IPS DF 6.9 (cell line): ENCODE results near the gene SGIP1.

ENCODE experiments used
- DNase-seq: peaks from one replicate; pipeline ENCODE4 v3.0.0-alpha.2; 2013; ENCODE audit warnings: low read depth, low spot score
- H3K27ac ChIP-seq: one replicate; pipeline ENCODE4 v1.5.1; 2013; ENCODE audit warnings: low read length, control low read depth
- H3K27me3 ChIP-seq: 2 replicates; pipeline ENCODE4 v1.6.1; 2013; ENCODE audit warnings: mild to moderate bottlenecking, low read length; ENCODE audit not compliant: control insufficient read depth, insufficient read depth
- H3K36me3 ChIP-seq: 2 replicates; pipeline ENCODE4 v1.6.1; 2013; ENCODE audit warnings: low read length; ENCODE audit not compliant: control insufficient read depth, insufficient read depth
- H3K4me1 ChIP-seq: 2 replicates; pipeline ENCODE4 v1.6.1; 2013; ENCODE audit warnings: low read length; ENCODE audit not compliant: control insufficient read depth, insufficient read depth
- H3K4me3 ChIP-seq: 2 replicates; pipeline ENCODE4 v1.5.1; 2013; ENCODE audit warnings: mild to moderate bottlenecking, low read length
- H3K9me3 ChIP-seq: 2 replicates; pipeline ENCODE4 v1.6.1; 2013; ENCODE audit warnings: low read length, inconsistent platforms; ENCODE audit not compliant: control insufficient read depth, insufficient read depth
- WGBS: extraction: QIAGEN DNeasy Blood & Tissue Kit; methylation state at CpG from one replicate; pipeline ENCODE4 v1.1.7; 2013; ENCODE audit warnings: mixed read lengths, missing lambda C conversion rate; ENCODE audit not compliant: insufficient read length, insufficient coverage; 5-methylcytosine and 5-hydroxymethylcytosine counted together

The SGIP1 gene

GRCh38 chr1:66692681-66693080, 158.7 kb downstream of the SGIP1 start:
- Histone ChIP-seq H3K4me3 (no peak overlapping the region), H3K9me3 (no peaks in the 10 kb centered on the region), H3K4me1 (peaks cover 1% of the 10 kb centered on the region), H3K36me3 (no peaks in the 10 kb centered on the region), H3K27ac (no peak overlapping the region), H3K27me3 (no peaks in the 10 kb centered on the region; the same call in 1 of the 2 replicates)
- WGBS, result no CpG with 5 or more reads among the region's 3 CpGs
- no peak for DNase-seq

- DNase-seq, result no peak
- Histone ChIP-seq H3K36me3 (no peaks in the 10 kb centered on the region), H3K9me3 (no peaks in the 10 kb centered on the region), H3K4me3 (no peak overlapping the region), H3K27me3 (no peaks in the 10 kb centered on the region; the same call in 1 of the 2 replicates), H3K4me1 (peaks cover 1% of the 10 kb centered on the region), H3K27ac (no peak overlapping the region)
Observed at GRCh38 chr1:66693856-66694255, 159.9 kb downstream of the SGIP1 start.

DNA sequence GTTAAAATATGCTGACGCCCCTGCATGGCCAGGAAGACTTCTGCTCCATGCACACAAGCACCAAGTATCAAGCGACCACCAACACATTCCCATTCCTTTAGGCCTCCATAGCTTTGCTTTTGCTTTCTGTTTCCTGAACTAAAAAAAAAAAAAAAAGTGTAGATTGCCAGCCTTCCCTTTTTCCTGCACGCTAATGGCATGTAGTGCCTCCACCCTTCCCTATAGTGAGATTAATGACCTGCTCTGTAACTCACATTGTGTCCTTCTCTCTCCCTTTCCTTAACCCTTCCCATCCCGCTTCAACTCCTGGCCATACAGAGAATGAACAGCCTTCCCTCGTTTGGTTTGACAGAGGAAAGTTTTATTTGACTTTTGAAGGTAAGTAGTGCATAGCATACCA, 161.2 kb downstream of the SGIP1 start:
- no CpG with 5 or more reads among the region's 5 CpGs for WGBS
- H3K4me3 ChIP-seq, result no peak overlapping the region
- no peak overlapping the region for H3K27ac ChIP-seq
- H3K27me3 ChIP-seq, result no peaks in the 10 kb centered on the region; the same call in 1 of the 2 replicates
- H3K9me3 ChIP-seq, result no peaks in the 10 kb centered on the region
- H3K4me1 ChIP-seq, result peaks cover 1% of the 10 kb centered on the region
- H3K36me3 ChIP-seq, result no peaks in the 10 kb centered on the region
- no peak for DNase-seq

DNA sequence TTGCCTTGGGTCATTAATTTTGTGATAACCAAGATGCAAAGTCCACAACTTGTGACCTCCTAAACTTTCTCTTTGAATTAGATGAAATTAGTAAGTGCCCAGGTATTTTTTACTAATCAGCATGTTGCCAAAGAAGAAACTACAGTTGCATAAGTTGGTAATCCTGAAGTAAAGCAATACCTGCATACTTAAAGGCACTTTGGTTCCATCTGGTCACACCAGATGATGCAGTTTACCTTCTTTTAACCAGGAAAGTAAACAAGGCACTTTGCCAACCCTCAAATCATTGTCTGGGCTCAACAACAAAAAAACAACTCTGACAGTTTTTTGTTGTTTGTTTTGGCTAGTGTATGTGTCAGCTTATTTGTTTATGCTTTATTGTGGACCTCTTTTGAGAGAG, 162.8 kb downstream of the SGIP1 start:
- H3K36me3 ChIP-seq, result no peaks in the 10 kb centered on the region
- peaks cover 1% of the 10 kb centered on the region for H3K4me1 ChIP-seq
- no peak overlapping the region for H3K27ac ChIP-seq
- no peak overlapping the region for H3K4me3 ChIP-seq
- no peaks in the 10 kb centered on the region for H3K9me3 ChIP-seq
- no peaks in the 10 kb centered on the region; the same call in 1 of the 2 replicates for H3K27me3 ChIP-seq
- no peak for DNase-seq

GRCh38 chr1:66699213-66699612, 165.3 kb downstream of the SGIP1 start:
- no CpG with 5 or more reads among the region's 5 CpGs for WGBS
- no peak for DNase-seq

DNA sequence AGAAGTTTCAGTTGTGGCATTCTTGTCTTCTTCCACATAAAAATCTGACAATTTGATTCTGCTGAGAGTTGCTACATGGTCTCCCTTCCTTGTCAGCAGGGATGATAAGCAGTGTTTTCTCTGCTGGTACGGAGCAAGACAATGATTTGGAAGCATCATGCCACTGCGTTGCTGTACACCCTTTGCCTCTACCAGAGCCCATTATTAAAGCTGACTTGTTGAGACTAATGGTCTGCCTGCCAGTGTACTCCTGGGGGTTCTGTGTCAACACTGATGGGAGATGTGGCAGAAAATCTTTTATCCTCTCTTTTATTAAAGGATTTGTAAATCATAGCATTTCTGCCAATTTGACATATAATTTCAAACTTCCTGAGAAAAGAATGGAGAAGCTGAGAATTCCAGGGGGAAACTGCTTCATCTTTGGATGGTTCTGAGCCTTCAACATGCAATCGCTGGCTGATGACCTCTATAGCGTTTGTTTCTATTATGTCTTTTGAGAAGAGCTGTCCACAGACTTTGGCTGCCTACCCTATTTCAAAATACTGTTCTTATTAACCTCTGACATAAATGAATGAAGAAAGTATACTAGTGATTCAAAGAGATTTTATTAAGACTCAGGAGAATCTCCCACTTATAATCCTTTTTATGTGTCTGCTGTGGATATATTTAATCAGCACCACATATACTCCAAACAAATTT, 170.4 kb downstream of the SGIP1 start:
- Histone ChIP-seq H3K4me3 (no peak overlapping the region), H3K9me3 (no peaks in the 10 kb centered on the region), H3K27me3 (no peaks in the 10 kb centered on the region), H3K36me3 (no peaks in the 10 kb centered on the region), H3K4me1 (no peaks in the 10 kb centered on the region), H3K27ac (no peak overlapping the region)
- WGBS, result no CpG with 5 or more reads among the region's 4 CpGs
- no peak for DNase-seq

More at GRCh38 chr1:66699213-66699612, 165.3 kb downstream of the SGIP1 start:
- H3K4me3 ChIP-seq, result no peak overlapping the region
- peaks cover 1% of the 10 kb centered on the region for H3K4me1 ChIP-seq
- H3K27me3 ChIP-seq, result no peaks in the 10 kb centered on the region; the same call in 1 of the 2 replicates
- H3K27ac ChIP-seq, result no peak overlapping the region
- no peaks in the 10 kb centered on the region for H3K36me3 ChIP-seq
- H3K9me3 ChIP-seq, result no peaks in the 10 kb centered on the region

DNA sequence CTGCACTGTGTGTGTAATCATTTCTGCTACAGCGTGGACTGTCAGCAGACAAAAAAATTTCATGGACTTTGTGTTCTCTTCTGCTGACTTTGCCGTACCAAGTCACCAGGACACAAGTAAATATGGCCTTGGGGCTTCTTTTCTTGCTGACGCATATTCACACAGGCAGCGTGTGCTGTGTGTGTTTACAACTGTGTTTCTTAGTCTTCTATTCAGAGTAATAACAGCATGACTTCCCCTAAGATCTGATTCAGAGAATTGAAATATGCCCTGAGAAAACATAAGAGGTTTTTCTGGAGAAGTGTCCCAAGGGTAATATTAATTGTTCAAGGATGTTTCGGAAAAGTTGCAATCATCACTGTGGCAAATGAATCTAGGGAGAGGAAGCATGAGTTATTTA, 171.2 kb downstream of the SGIP1 start:
- no peak for DNase-seq
- Histone ChIP-seq H3K4me3 (no peak overlapping the region), H3K27ac (no peak overlapping the region), H3K36me3 (no peaks in the 10 kb centered on the region), H3K27me3 (no peaks in the 10 kb centered on the region), H3K4me1 (no peaks in the 10 kb centered on the region), H3K9me3 (no peaks in the 10 kb centered on the region)
- WGBS, result no CpG with 5 or more reads among the region's 5 CpGs

- no peaks in the 10 kb centered on the region for H3K36me3 ChIP-seq
- no CpG with 5 or more reads among the region's 2 CpGs for WGBS
- no peaks in the 10 kb centered on the region for H3K4me1 ChIP-seq
- H3K27me3 ChIP-seq, result no peaks in the 10 kb centered on the region
- no peak for DNase-seq
- H3K4me3 ChIP-seq, result no peak overlapping the region
- no peak overlapping the region for H3K27ac ChIP-seq
- no peaks in the 10 kb centered on the region for H3K9me3 ChIP-seq
Observed at GRCh38 chr1:66711420-66711819, 177.5 kb downstream of the SGIP1 start.

- Histone ChIP-seq H3K4me1 (no peaks in the 10 kb centered on the region), H3K4me3 (no peak overlapping the region), H3K36me3 (no peaks in the 10 kb centered on the region), H3K9me3 (no peaks in the 10 kb centered on the region), H3K27ac (no peak overlapping the region), H3K27me3 (no peaks in the 10 kb centered on the region)
- no peak for DNase-seq
- no CpG with 5 or more reads among the region's 2 CpGs for WGBS
Observed at GRCh38 chr1:66712839-66713238, 178.9 kb downstream of the SGIP1 start.

GRCh38 chr1:66723985-66724384, 190.0 kb downstream of the SGIP1 start:
- Histone ChIP-seq H3K4me1 (peaks cover 2% of the 10 kb centered on the region; the same call in 1 of the 2 replicates), H3K4me3 (no peak overlapping the region), H3K27ac (no peak overlapping the region), H3K9me3 (no peaks in the 10 kb centered on the region), H3K36me3 (no peaks in the 10 kb centered on the region), H3K27me3 (no peaks in the 10 kb centered on the region)
- no peak for DNase-seq
